ENCODE measurements around the gene TEX26.

The TEX26 gene

GRCh38 chr13:30915691-30916541, 16.5 kb upstream of the TEX26 start:
- TF ChIP-seq CTCF (IDR thresholded peaks at IDR 0.05; ENCODE audit: low read depth, low read length), result no peak
- Histone ChIP-seq H3K36me3 (no peaks in the 10 kb centered on the region), H3K4me1 (no peaks in the 10 kb centered on the region), H3K4me3 (ENCODE audit: low read depth, low read length) (peak overlapping the region; percentile 60), H3K27me3 (no peaks in the 10 kb centered on the region), H3K9me3 (no peaks in the 10 kb centered on the region)
- peak; percentile 63 for DNase-seq

DNA sequence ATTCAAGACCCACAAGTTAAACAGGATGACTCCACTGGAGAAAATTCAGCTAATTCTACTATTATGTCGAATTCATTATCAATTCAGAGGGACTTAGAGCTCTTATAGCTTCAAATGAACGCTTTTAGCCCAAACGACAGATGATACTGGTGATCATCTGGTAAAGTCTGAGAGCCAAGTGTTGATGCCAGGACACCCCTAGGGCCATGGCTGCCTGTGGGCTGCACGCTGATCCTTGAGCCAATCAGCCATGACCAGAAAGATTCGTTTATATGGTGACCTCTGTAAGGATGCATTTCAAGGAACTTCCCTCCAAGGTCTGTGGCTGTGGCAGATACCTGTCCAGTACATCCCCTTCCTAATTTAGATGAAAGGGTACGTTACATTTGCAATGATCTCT, 15.5 kb upstream of the TEX26 start:
- Histone ChIP-seq H3K4me3 (ENCODE audit: low read depth, low read length) (no peak overlapping the region), H3K27me3 (no peaks in the 10 kb centered on the region), H3K36me3 (no peaks in the 10 kb centered on the region), H3K4me1 (no peaks in the 10 kb centered on the region), H3K9me3 (no peaks in the 10 kb centered on the region)
- TF ChIP-seq CTCF (IDR thresholded peaks at IDR 0.05; ENCODE audit: low read depth, low read length), result no peak
- no peak for DNase-seq

GRCh38 chr13:30918662-30919405, 13.6 kb upstream of the TEX26 start:
- no peak for DNase-seq
- Histone ChIP-seq H3K4me3 (ENCODE audit: low read depth, low read length) (no peak overlapping the region), H3K9me3 (no peaks in the 10 kb centered on the region), H3K36me3 (no peaks in the 10 kb centered on the region), H3K4me1 (no peaks in the 10 kb centered on the region), H3K27me3 (no peaks in the 10 kb centered on the region)
- no peak for TF ChIP-seq CTCF (IDR thresholded peaks at IDR 0.05; ENCODE audit: low read depth, low read length)

- DNase-seq, result no peak
- H3K36me3 ChIP-seq, result no peaks in the 10 kb centered on the region
- no peaks in the 10 kb centered on the region for H3K27me3 ChIP-seq
- H3K4me1 ChIP-seq, result no peaks in the 10 kb centered on the region
- no peak overlapping the region for H3K4me3 ChIP-seq (ENCODE audit: low read depth, low read length)
- no peak for TF ChIP-seq CTCF (IDR thresholded peaks at IDR 0.05; ENCODE audit: low read depth, low read length)
- H3K9me3 ChIP-seq, result no peaks in the 10 kb centered on the region
These were observed 12.1 kb upstream of the TEX26 start for GRCh38 chr13:30920162-30920909.

GRCh38 chr13:30923418-30923817, 9.0 kb upstream of the TEX26 start:
- H3K27me3 ChIP-seq, result no peaks in the 10 kb centered on the region

More at GRCh38 chr13:30923418-30923817, 9.0 kb upstream of the TEX26 start:
- Histone ChIP-seq H3K4me3 (ENCODE audit: low read depth, low read length) (no peak overlapping the region), H3K9me3 (no peaks in the 10 kb centered on the region), H3K36me3 (no peaks in the 10 kb centered on the region), H3K4me1 (no peaks in the 10 kb centered on the region)
- no peak for DNase-seq
- TF ChIP-seq CTCF (IDR thresholded peaks at IDR 0.05; ENCODE audit: low read depth, low read length), result no peak

Measured in BE2C (cell line).